HuH-7.5 (cell line): ENCODE measurements around the gene MIGA2.
A peak's percentile ranks its signal among the peaks of the same experiment; 100 is the strongest.

Source experiments
- DNase-seq: peaks from one replicate; pipeline ENCODE4 v3.0.0; 2011; ENCODE audit warnings: low spot score

The MIGA2 gene

DNA sequence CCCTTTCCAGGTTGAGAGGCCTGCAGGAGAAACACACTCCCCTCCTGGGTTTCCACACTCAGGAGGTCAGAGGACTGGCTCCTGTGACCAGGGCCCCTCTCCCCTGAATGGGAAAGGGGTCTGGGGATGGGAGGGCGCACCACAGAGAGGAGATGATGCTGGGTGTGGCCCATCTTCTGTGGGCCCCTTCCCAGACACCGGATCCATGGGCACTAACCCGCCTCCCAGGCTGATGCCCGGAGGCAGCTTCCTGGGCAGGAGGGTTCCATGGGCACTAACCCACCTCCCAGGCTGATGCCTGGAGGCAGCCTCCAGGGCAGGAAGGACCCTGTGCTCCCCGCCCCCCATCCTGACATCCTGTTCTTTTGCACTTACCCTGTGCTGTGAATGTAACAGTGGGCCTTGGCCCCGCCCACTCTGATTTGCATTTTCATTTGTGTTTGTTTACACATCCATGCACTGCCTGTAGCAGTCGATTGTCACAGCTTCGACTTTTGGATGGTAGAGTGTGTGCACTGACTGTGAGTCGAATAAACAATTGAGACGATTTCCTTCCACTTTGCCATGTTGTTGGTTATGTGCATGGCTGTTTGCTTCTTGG, 35.2 kb downstream of the MIGA2 start:
- DNase-seq: no peak

DNA sequence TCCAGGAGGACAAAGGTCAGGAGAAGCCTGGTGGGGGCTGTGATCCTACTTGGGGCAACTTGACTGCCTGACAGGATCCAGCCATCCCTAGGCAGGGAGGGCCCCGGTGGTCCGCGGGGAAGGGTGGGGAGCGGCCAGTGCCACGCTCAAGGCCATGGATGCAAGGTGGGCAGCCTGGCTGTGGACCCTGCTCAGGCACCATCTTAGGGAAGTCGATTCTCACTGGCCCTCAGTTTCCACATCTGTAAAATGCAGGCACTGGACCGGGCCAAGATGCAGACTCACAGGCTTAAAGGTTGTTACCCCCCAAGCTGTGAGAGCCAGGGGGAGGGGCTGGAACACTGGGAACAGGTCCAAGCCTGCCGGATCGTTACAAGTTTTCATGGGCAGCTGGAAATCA, 35.7 kb downstream of the MIGA2 start:
- no peak for DNase-seq

GRCh38 chr9:129073404-129073803, 37.0 kb downstream of the MIGA2 start:
- DNase-seq: no peak

DNA sequence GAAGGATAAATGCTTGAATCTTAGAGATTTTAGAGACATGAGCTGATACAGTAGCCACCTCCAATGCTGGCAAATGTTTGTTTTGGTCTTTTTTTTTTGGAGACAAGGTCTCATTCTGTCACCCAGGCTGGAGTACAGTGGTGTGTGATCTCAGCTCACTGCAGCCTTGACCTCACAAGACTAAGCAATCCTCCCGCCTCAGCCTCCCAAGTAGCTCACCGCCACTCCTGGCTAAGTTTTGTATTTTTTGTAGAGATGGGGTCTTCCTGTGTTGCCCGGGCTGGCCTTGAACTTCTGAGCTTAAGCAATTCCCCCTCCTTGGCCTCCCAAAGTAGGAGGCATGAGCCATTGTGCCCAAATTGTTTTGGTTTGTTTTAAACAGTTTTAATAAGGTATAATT, 37.7 kb downstream of the MIGA2 start:
- no peak for DNase-seq

DNA sequence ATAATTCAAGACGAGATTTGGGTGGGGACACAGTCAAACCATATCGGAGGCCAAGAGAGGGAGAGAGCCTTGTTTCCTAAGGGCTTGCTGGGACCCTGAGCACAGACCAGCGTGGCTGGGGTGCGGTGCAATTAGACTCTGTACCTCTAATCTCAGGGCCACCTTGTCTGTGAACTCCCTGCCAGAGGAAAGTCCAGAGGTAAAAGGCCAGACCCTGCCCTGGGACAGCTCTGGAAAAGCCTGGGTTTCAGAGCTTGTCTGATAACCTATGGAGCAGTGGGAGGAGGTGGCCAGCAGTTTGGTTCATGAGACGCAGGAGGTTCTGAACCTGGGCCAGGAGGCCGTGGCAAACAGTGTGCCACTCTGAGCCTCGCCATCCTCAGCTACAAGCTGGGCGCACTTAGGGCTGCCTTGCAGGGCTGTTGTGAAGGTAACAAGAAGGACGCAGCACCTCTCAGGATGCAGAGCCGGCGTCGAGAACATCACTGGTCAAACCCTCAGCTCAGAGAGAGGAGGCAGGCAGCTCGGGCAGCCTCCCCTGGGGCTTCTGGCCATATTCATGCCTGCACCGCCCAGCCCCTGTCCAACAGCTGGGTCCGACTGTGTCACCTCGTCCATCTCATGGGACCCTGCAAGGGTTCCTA, 39.7 kb downstream of the MIGA2 start:
- no peak for DNase-seq

DNA sequence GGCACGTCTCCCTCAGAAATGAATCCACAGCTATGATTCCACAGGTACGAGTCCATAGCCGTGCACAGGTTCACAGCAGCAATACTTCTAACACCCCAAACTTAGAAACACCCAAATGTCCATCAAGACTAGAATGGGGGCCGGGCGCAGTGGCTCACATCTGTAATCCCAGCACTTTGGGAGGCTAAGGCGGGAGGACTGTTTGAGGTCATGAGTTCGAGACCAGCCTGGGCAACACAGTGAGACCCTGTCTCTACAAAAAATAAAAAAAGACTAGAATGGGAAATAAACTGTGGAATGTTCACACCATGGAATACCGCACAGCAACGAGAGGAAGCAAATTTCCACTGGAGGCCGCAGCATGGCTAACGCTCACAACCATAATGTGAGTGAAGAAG, 40.2 kb downstream of the MIGA2 start:
- no peak for DNase-seq

DNA sequence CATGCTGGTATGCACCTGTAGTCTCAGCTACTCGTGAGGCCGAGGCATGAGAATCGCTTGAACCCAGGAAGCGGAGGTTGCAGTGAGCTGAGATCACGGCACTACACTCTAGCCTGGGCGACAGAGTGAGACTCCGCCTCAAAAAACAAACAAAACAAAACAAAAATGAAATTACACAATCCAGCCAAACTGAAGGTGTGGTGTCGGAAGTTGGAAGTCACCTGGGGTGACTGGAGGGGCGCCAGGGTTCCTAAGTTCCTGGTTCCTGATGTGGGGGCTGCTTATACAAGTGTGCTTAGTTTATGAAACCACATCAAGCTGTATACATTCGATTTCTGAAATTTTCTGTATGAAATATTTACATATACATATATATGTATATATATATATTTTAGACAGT, 40.8 kb downstream of the MIGA2 start:
- no peak for DNase-seq

GRCh38 chr9:129078691-129079503, 42.5 kb downstream of the MIGA2 start:
- DNase-seq: no peak

DNA sequence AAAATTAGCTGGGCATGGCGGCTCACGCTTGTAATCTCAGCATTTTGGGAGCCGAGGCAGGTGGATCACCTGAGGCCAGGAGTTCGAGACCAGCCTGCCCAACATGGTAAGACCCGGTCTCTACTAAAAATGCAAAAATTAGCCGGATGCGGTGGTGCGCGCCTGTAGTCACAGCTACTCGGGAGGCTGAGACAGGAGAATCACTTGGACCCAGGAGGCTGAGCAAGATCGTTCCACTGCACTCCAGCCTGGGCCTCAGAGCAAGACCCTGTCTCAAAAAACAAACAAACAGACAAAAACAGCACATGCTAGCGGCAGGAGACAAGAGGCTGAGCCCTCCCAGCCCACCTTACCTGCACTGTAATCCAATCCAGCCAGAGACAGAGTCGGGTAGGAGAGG, 43.4 kb downstream of the MIGA2 start:
- no peak for DNase-seq

DNA sequence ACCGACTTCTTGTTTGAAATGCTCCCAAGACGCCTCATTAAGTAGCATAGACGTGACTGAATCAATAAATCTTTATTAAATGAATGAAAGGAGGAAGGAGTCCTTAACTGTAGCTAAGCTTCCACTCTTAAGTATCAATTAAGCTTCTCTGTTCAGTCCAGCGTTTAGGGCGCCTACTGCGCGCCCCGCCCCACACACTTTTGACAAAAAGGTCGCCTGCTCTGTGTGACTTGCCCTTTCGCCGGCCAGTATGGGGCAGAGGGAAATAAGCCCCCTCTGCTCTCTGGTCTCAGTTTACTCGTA, 43.8 kb downstream of the MIGA2 start:
- no peak for DNase-seq

GRCh38 chr9:129080601-129081387, 44.4 kb downstream of the MIGA2 start, which contains the start of gene DOLPP1:
DOLPP1 (plus strand) TSS chr9:129081111; CDS start chr9:129081132, 21 bp downstream.
- DNase-seq: peak; percentile 100

GRCh38 chr9:129081388-129081904, 45.0 kb downstream of the MIGA2 start:
- no peak for DNase-seq

DNA sequence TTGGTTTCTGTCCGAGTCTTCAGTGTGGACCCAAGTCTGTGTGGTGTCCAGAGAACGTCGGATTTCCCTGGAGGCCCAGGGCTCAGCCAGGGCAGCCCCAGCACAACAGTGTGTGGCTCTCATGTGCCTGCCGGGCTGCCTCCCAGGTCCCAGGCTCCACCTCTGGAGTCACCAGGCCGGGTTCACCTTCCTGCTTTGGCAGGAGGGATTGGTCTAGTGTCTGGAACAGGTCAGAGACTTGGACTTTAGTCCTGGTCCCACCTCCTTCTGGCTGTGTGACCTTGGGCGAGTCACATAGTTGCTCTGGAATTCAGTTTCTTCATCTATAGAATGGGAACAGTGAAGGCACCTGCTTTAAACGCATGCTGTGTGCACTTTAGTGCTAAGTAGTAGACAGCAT, 47.7 kb downstream of the MIGA2 start:
- no peak for DNase-seq

GRCh38 chr9:129089246-129089645, 52.8 kb downstream of the MIGA2 start:
- DNase-seq: no peak

DNA sequence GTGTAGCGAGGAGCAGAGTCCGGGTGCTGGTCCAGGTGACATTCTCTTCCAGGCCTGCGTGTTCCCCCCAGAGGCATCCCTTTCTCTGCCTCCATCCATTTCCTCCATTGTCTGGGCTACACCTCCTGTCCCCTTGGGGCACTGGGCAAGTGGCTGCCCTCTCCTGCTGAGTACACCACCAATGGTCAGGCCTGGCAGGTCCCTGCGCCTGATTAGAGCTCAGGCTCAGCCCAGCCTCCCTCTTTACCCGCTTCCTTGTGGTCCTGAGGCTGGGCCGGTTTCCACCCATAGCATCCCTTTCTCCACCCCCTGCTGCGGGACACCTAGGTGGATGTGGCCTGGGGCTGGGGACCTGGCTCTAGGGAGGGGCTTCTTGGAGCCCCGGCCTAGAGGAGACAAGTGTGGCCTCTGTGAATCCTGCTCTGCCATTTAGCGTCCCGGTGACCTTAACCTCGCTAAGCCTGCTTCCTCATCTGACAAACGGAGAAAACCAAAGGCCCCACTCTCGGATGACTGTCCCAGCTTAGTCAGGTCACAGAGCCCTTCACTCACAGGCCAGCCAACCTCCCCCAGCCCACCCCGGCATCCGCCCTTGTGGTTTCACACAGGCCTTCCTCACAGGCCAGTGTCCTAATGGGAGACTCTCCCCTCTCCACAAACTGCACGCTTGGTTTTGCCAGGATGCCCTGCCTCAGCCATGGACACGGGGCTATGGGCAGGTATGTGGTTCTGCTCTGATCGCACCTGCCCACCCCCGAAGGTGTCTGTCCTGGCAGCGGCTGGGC, 57.4 kb downstream of the MIGA2 start:
- DNase-seq: no peak

GRCh38 chr9:129094387-129095169, 58.2 kb downstream of the MIGA2 start:
- DNase-seq: no peak

- DNase-seq: no peak
Observed at GRCh38 chr9:129095170-129095667, 58.8 kb downstream of the MIGA2 start.

DNA sequence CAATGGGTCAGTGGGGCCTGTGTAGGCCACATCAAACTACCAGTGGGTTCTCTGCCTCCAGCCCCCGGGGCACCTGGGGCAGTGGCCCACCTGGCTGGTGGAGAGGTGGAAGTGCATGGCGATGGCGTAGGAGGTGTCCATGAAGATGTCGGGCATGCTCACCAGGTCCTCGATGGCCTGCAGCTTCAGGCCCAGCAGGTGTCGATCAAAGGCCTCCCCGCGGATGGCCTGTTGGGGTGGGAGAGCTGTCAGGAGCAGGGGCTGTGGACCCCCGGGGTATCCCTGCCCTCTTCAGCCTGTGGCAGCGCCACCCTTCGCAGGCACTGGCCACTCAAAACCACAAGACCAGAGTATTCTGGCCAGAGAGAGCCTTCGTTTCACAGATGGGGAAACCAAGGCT, 59.5 kb downstream of the MIGA2 start:
- no peak for DNase-seq

DNA sequence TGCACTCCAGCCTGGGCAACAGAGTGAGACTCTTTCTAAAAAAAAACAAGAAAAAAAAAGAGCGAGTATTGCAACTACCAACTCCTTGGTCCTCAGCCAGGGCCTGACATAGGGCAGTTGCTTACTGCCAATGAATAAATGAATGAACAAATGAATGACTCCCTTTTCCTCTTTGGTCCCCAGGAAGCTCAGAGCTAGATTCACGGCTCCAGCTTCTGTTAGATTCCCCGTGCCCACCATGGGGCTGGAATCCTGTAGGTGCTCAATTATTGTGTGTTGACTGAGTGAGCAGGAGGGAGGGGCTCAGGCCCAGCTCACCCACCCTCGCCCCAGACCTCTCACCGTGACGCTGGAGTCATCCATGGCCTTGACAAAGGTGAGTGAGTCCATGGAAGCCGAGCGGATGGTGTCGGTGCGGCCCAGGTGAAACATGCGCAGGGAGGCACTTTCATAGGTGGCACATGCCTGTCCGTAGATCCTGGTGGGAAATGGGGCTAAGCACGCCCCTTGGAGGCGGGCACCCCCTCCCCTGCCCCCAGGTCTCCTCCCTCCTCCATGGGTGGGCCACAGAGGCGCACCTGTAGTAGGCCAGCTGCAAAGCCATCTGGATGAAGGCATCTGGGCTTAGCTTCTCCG, 61.4 kb downstream of the MIGA2 start:
- DNase-seq: no peak

- no peak for DNase-seq
Observed at GRCh38 chr9:129098328-129098727, 61.9 kb downstream of the MIGA2 start.
